H1 (cell line): ENCODE data around the gene ARHGAP23.

Source experiments
- JUND ChIP-seq: IDR thresholded peaks from 2 replicates; pipeline ENCODE4 v1.6.1; 2011; ENCODE audit warnings: mild to moderate bottlenecking, improper control_type of control experiment, low read length
- TAF1 ChIP-seq: IDR thresholded peaks from 2 replicates; pipeline ENCODE4 v1.6.1; 2011; ENCODE audit warnings: mild to moderate bottlenecking, low read depth, low read length
- TAF7 ChIP-seq: optimal IDR thresholded peaks from 2 replicates; pipeline ENCODE3; 2011; ENCODE audit warnings: low read depth, mild to moderate bottlenecking, inconsistent platforms, low read length, moderate library complexity, borderline replicate concordance
- YY1 ChIP-seq: IDR thresholded peaks from 2 replicates; pipeline ENCODE4 v1.6.1; 2011; ENCODE audit warnings: low read depth, mild to moderate bottlenecking, low read length

- TF ChIP-seq JUND (no peak), YY1 (no peak), TAF1 (no peak), TAF7 (no peak)
These were observed 6.0 kb downstream of the ARHGAP23 start for GRCh38 chr17:38434178-38434665.
